HepG2 (cell line): ENCODE data around the gene FSHR. TPM values are rescaled to one million over a fixed set of nuclear protein-coding genes. Genes with fewer than 3 reads are reported as not detected.

ENCODE experiments used
- ATAC-seq: fragments of 200-7000 bp; cut with Tn5 transposase; 3 replicates; pipeline ENCODE4 v1.9.1; 2020; ENCODE audit warnings: mild to moderate bottlenecking, moderate library complexity
- BruUV-seq: library from RNA; stranded (reverse); fragments of 400-500 nt; replicated peaks from 2 replicates; lab custom pipeline; 2021; lab: Mats Ljungman, UMichigan
- CTCF ChIA-PET: fragments of 300-600 bp; formaldehyde crosslinking; extraction: SDS; loops from one replicate; lab custom pipeline; 2021; ENCODE audit warnings: low total read pairs, inconsistent platforms, low intra/inter-chr PET ratio; lab: Yijun Ruan, JAX
- POLR2A ChIA-PET: fragments of 350-600 bp; sonication (Branson Sonifier 250); formaldehyde crosslinking; loops from one replicate; lab custom pipeline; 2020; ENCODE audit warnings: antibody characterized with exemption, inconsistent platforms; lab: Yijun Ruan, JAX
- DNase-seq: peaks from one replicate; pipeline ENCODE4 v3.0.0-alpha.2; 2015; ENCODE audit warnings: low spot score
- FAIRE-seq: peaks from 3 replicates; lab custom pipeline; 2011; peaks lifted over from hg19 to GRCh38; lab: Jason Lieb, UNC
- H2AFZ ChIP-seq: one replicate; pipeline ENCODE4 v1.6.1; 2011; ENCODE audit warnings: low read length, inconsistent platforms
- H3K27ac ChIP-seq: fragments of 300-600 bp; 3 replicates; pipeline ENCODE4 v1.8.0; 2011; ENCODE audit warnings: mixed run types, mild to moderate bottlenecking, mixed read lengths, low read length, inconsistent platforms; ENCODE audit not compliant: insufficient read depth; ENCODE audit errors: extremely low read length
- H3K27me3 ChIP-seq, 2 experiments: fragments of 200-600 bp in 1 of 2; 2 replicates in 1 of 2; 3 replicates in 1 of 2; pipeline versions ENCODE4 v1.6.0 to v1.8.0; 2011; ENCODE audit warnings: low read length in 2 of 2, mild to moderate bottlenecking in 2 of 2, moderate library complexity in 2 of 2, inconsistent platforms in 1 of 2; ENCODE audit not compliant: insufficient read depth in 2 of 2, control insufficient read depth in 1 of 2
- H3K36me3 ChIP-seq, 2 experiments: fragments of 200-600 bp in 1 of 2; replicated peaks in 1 of 2; 2 replicates in 1 of 2; 3 replicates in 1 of 2; pipeline versions ENCODE4 v1.5.1 to v1.8.0; 2011; ENCODE audit warnings: low read length in 2 of 2, inconsistent platforms in 1 of 2; ENCODE audit not compliant: insufficient read depth in 2 of 2, control insufficient read depth in 1 of 2
- H3K4me1 ChIP-seq: 2 replicates; pipeline ENCODE4 v1.5.1; 2012; ENCODE audit warnings: low read length, inconsistent platforms; ENCODE audit not compliant: insufficient read depth
- H3K4me2 ChIP-seq: 2 replicates; pipeline ENCODE4 v1.6.0; 2011; ENCODE audit warnings: low read depth, low read length, inconsistent platforms
- H3K4me3 ChIP-seq, 3 experiments: fragments of 200-600 bp in 1 of 3; sonication (generic), shearing (Covaris generic) in 1 of 3; replicated peaks in 1 of 3; 2 replicates each; pipeline ENCODE4 v1.5.1; 2011 to 2016; ENCODE audit warnings: low read length in 3 of 3, inconsistent platforms in 2 of 3, low read depth in 2 of 3, mild to moderate bottlenecking in 2 of 3, control low read depth in 1 of 3, mixed read lengths in 1 of 3; ENCODE audit not compliant: insufficient read depth in 1 of 3
- H3K79me2 ChIP-seq: one replicate; pipeline ENCODE4 v1.6.1; 2011; ENCODE audit warnings: low read length, inconsistent platforms; ENCODE audit not compliant: insufficient read depth
- H3K9ac ChIP-seq: 2 replicates; pipeline ENCODE4 v1.6.0; 2011; ENCODE audit warnings: mild to moderate bottlenecking, low read depth, low read length, inconsistent platforms; ENCODE audit not compliant: insufficient read depth
- H3K9me3 ChIP-seq: 2 replicates; pipeline ENCODE4 v1.5.1; 2012; ENCODE audit warnings: mild to moderate bottlenecking, low read length
- H4K20me1 ChIP-seq: 2 replicates; pipeline ENCODE4 v1.6.0; 2011; ENCODE audit warnings: inconsistent platforms, mild to moderate bottlenecking, low read length, moderate library complexity; ENCODE audit not compliant: insufficient read depth
- AKAP8 ChIP-seq: sonication (generic); formaldehyde crosslinking; IDR thresholded peaks from 2 replicates; pipeline ENCODE4 v1.5.1; 2020; ENCODE audit warnings: mild to moderate bottlenecking, missing genetic modification reagents
- CHCHD3 ChIP-seq: sonication (generic); formaldehyde crosslinking; IDR thresholded peaks from 2 replicates; pipeline ENCODE4 v1.8.0; 2022; ENCODE audit warnings: mild to moderate bottlenecking, missing genetic modification reagents, moderate library complexity
- CHD4 ChIP-seq: fragments of 200-600 bp; sonication (generic); IDR thresholded peaks from 2 replicates; pipeline ENCODE4 v1.7.0; 2017; ENCODE audit warnings: mild to moderate bottlenecking, low read length, borderline replicate concordance
- HDAC1 ChIP-seq: sonication (generic); formaldehyde crosslinking; IDR thresholded peaks from 2 replicates; pipeline ENCODE4 v1.5.1; 2020; ENCODE audit warnings: mild to moderate bottlenecking, missing genetic modification reagents
- IRF9 ChIP-seq: sonication (generic); formaldehyde crosslinking; IDR thresholded peaks from 2 replicates; pipeline ENCODE4 v1.8.0; 2022; ENCODE audit warnings: missing genetic modification reagents, mild to moderate bottlenecking, borderline replicate concordance
- SIX4 ChIP-seq: sonication (generic); formaldehyde crosslinking; IDR thresholded peaks from 2 replicates; pipeline ENCODE4 v1.4.0; 2020; ENCODE audit warnings: missing genetic modification reagents
- SMC3 ChIP-seq: IDR thresholded peaks from 2 replicates; pipeline ENCODE4 v1.6.1; 2011; ENCODE audit warnings: low read length, improper control_type of control experiment
- SP140L ChIP-seq: sonication (generic); formaldehyde crosslinking; IDR thresholded peaks from 2 replicates; pipeline ENCODE4 v1.4.0; 2020; ENCODE audit warnings: missing genetic modification reagents, borderline replicate concordance
- TBP ChIP-seq: sonication (generic); formaldehyde crosslinking; IDR thresholded peaks from 2 replicates; pipeline ENCODE4 v1.5.0; 2020; ENCODE audit warnings: missing genetic modification reagents
- TCF12 ChIP-seq, 2 experiments: fragments of 450-650 bp in 1 of 2; sonication (generic) in 1 of 2; formaldehyde crosslinking in 1 of 2; IDR thresholded peaks; 2 replicates each; pipeline versions ENCODE4 v1.6.1 to v1.8.0; 2017 to 2022; ENCODE audit warnings: antibody characterized with exemption in 1 of 2, mild to moderate bottlenecking in 1 of 2, missing genetic modification reagents in 1 of 2, moderate library complexity in 1 of 2
- ZKSCAN8 ChIP-seq: IDR thresholded peaks from 2 replicates; pipeline ENCODE4 v1.6.1; 2016; ENCODE audit warnings: borderline replicate concordance, missing genetic modification reagents, missing compliant biosample characterization
- ZNF225 ChIP-seq: sonication (generic); formaldehyde crosslinking; IDR thresholded peaks from 2 replicates; pipeline ENCODE4 v1.4.0; 2020; ENCODE audit warnings: mild to moderate bottlenecking, missing genetic modification reagents
- ZNF510 ChIP-seq: sonication (generic); formaldehyde crosslinking; IDR thresholded peaks from 2 replicates; pipeline ENCODE4 v1.4.0; 2020; ENCODE audit warnings: low read depth, mild to moderate bottlenecking, missing genetic modification reagents
- ZNF567 ChIP-seq: sonication (generic); formaldehyde crosslinking; IDR thresholded peaks from 2 replicates; pipeline ENCODE4 v1.8.1; 2023; ENCODE audit warnings: mild to moderate bottlenecking, missing genetic modification reagents, borderline replicate concordance
- ZSCAN30 ChIP-seq: sonication (generic); formaldehyde crosslinking; IDR thresholded peaks from 2 replicates; pipeline ENCODE4 v1.5.0; 2020; ENCODE audit warnings: mild to moderate bottlenecking, missing genetic modification reagents
- WGBS: methylation state at CpG from one replicate; pipeline ENCODE4 v1.1.6; 2017; ENCODE audit warnings: low lambda C conversion rate; 5-methylcytosine and 5-hydroxymethylcytosine counted together
- in situ Hi-C: cut with HindIII; loops from 2 replicates; pipeline ENCODE4 v1.10.0; 2017; ENCODE audit warnings: low pct_unique_long_range_greater_than_20kb; ENCODE audit not compliant: extremely low pct_ligation_motif_present
- intact Hi-C: fragments of 100-400 bp; cut with micrococcal nuclease; formaldehyde crosslinking; loops from one replicate; pipeline ENCODE4 v1.10.0; 2022; ENCODE audit not compliant: unreplicated experiment
- polyA plus RNA-seq, 8 experiments: library from polyadenylated mRNA; depleted of rRNA in 3 of 8; stranded (reverse) in 7 of 8; unstranded in 1 of 8; fragments of >200 nt; fragmentation: Illumina TruSeq in 4 of 8; extraction: Trizol in 4 of 8; gene quantifications; 2 replicates each; pipeline versions ENCODE4 v1.2.1 to v1.2.3, GENCODE V29; 2011 to 2016; ENCODE audit warnings: low read depth in 4 of 8, missing spikeins in 1 of 8, mixed read lengths in 1 of 8; ENCODE audit not compliant: insufficient read depth in 1 of 8
- total RNA-seq, 5 experiments: library from RNA; depleted of rRNA; stranded (reverse); fragments of >200 nt; fragmentation: Illumina TruSeq; extraction: Trizol; gene quantifications; 2 replicates each; pipeline ENCODE4 v1.2.3, GENCODE V29; 2016; ENCODE audit warnings: low read depth in 1 of 5

FSHR gene
- total and polyA plus RNA-seq, 2 of the 13 experiments (the other 11 are each of a cell fraction or from before 2014, with no cell fraction given), result not detected

- H3K79me2 ChIP-seq, result no peaks in the 10 kb centered on the region
- no peaks in the 10 kb centered on the region for H3K36me3 ChIP-seq
- POLR2A ChIA-PET, result no interaction called here
- CTCF ChIA-PET, result no interaction called here
- intact Hi-C loops, result no loop called here
- H2AFZ ChIP-seq, result no peak overlapping the region
- no peaks in the 10 kb centered on the region for H3K4me1 ChIP-seq
- DNase-seq, result no peak
- H3K9ac ChIP-seq, result no peak overlapping the region
- no peak overlapping the region for H3K4me2 ChIP-seq
- FAIRE-seq, result no peak
- no peak for ATAC-seq
- H4K20me1 ChIP-seq, result no peaks in the 10 kb centered on the region
- H3K27me3 ChIP-seq, result no peaks in the 10 kb centered on the region
- WGBS, result 0% methylated on average over 1 of the region's 1 CpG
- no peak overlapping the region for H3K4me3 ChIP-seq
- in situ Hi-C loops, result no loop called here
- H3K27ac ChIP-seq, result no peak overlapping the region
- BruUV-seq, result no TSS peak
- no peak for TF ChIP-seq ZNF510
- H3K9me3 ChIP-seq, result no peaks in the 10 kb centered on the region
These were observed 121.4 kb downstream of the FSHR start for GRCh38 chr2:49032936-49033335.

- TF ChIP-seq HDAC1 (CRISPR knock-in tag), result no peak
- TF ChIP-seq IRF9 (CRISPR knock-in tag), result no peak
- TF ChIP-seq ZSCAN30, result no peak
- no peak for TF ChIP-seq CHCHD3
- no peak for TF ChIP-seq AKAP8 (CRISPR knock-in tag)
- no peak for TF ChIP-seq SP140L
- no peak for TF ChIP-seq ZKSCAN8 (CRISPR knock-in tag)
- TF ChIP-seq TBP (CRISPR knock-in tag), result no peak
- no peak for TF ChIP-seq SIX4
- TF ChIP-seq ZNF567 (CRISPR knock-in tag), result no peak
- TF ChIP-seq SMC3, result no peak
- no peak for TF ChIP-seq CHD4
- TF ChIP-seq TCF12 (IDR thresholded peaks at IDR 0.05), result no peak
- TF ChIP-seq TCF12 (CRISPR knock-in tag; IDR thresholded peaks at IDR 0.05), result no peak
- no peak for TF ChIP-seq ZNF225
- TF ChIP-seq, all 625 proteins: peak for 0
- WGBS, result 0% methylated on average over 1 of the region's 1 CpG
- intact Hi-C loops, result no loop called here
These were observed 122.2 kb downstream of the FSHR start for GRCh38 chr2:49032126-49032525.

More at GRCh38 chr2:49032126-49032525, 122.2 kb downstream of the FSHR start:
- H3K9me3 ChIP-seq, result no peaks in the 10 kb centered on the region
- H3K79me2 ChIP-seq, result no peaks in the 10 kb centered on the region
- no peaks in the 10 kb centered on the region for H3K27me3 ChIP-seq
- no peak overlapping the region for H3K4me3 ChIP-seq
- no peak overlapping the region for H3K9ac ChIP-seq
- ChIA-PET CTCF (no interaction called here), POLR2A (no interaction called here)
- in situ Hi-C loops, result no loop called here
- no peak for FAIRE-seq
- H2AFZ ChIP-seq, result no peak overlapping the region
- H3K4me2 ChIP-seq, result no peak overlapping the region
- BruUV-seq, result no TSS peak
- ATAC-seq, result no peak
- H3K27ac ChIP-seq, result no peak overlapping the region
- no peaks in the 10 kb centered on the region for H4K20me1 ChIP-seq
- H3K4me1 ChIP-seq, result no peaks in the 10 kb centered on the region
- H3K36me3 ChIP-seq, result no peaks in the 10 kb centered on the region
- no peak for DNase-seq
